GM19455 (cell line): Measurements from ENCODE around the gene PHLDB3.
"Not testable (repeated sequence)": the region's sequence is repeated elsewhere in the genome, so short reads cannot be mapped to it uniquely, and the experiment has no call there.

ENCODE experiments used
- ATAC-seq: cut with Tn5 transposase; IDR thresholded peaks from one replicate; pipeline ENCODE4 v1.9.1; 2021; ENCODE audit not compliant: unreplicated experiment

PHLDB3 gene

GRCh38 chr19:43446746-43447489, 57.6 kb downstream of the PHLDB3 start:
- no peak for ATAC-seq

- no peak for ATAC-seq
Measured at GRCh38 chr19:43445426-43445825, 59.1 kb downstream of the PHLDB3 start.

GRCh38 chr19:43444531-43445287, 59.8 kb downstream of the PHLDB3 start:
- ATAC-seq = no peak

GRCh38 chr19:43444091-43444490, 60.5 kb downstream of the PHLDB3 start:
- ATAC-seq = not testable (repeated sequence)

- no peak for ATAC-seq
Measured at GRCh38 chr19:43441716-43442115, 62.8 kb downstream of the PHLDB3 start.

GRCh38 chr19:43439709-43440063, 64.9 kb downstream of the PHLDB3 start:
- no peak for ATAC-seq

- no peak for ATAC-seq
Measured at GRCh38 chr19:43439032-43439708, 65.4 kb downstream of the PHLDB3 start.

GRCh38 chr19:43438291-43439031, 66.1 kb downstream of the PHLDB3 start:
- ATAC-seq = no peak

- no peak for ATAC-seq
Measured at GRCh38 chr19:43437712-43438111, 66.8 kb downstream of the PHLDB3 start.

GRCh38 chr19:43437284-43437683, 67.3 kb downstream of the PHLDB3 start:
- not testable (repeated sequence) for ATAC-seq

- ATAC-seq = no peak
Measured at GRCh38 chr19:43435775-43436174, 68.8 kb downstream of the PHLDB3 start.

- no peak for ATAC-seq
Measured at GRCh38 chr19:43433689-43434088, 70.9 kb downstream of the PHLDB3 start.

- ATAC-seq = no peak
Measured at GRCh38 chr19:43433358-43433673, 71.2 kb downstream of the PHLDB3 start.

GRCh38 chr19:43430976-43431375, 73.6 kb downstream of the PHLDB3 start:
- no peak for ATAC-seq

GRCh38 chr19:43430142-43430710, 74.3 kb downstream of the PHLDB3 start:
- no peak for ATAC-seq

GRCh38 chr19:43429395-43429794, 75.2 kb downstream of the PHLDB3 start:
- no peak for ATAC-seq

GRCh38 chr19:43425567-43426392, 78.8 kb downstream of the PHLDB3 start:
- ATAC-seq = no peak
